B cell (primary cell): ENCODE results near the gene MAP1B. TPM values are rescaled to one million over a fixed set of nuclear protein-coding genes. Genes with fewer than 3 reads are reported as not detected.

Source experiments
- ATAC-seq: fragments of 200-7000 bp; cut with Tn5 transposase; one replicate; pipeline ENCODE4 v1.10.0; 2021; ENCODE audit warnings: low read depth, mild to moderate bottlenecking, moderate number of reproducible peaks, moderate library complexity
- CTCF ChIA-PET: fragments of 350-600 bp; sonication (Branson Sonifier 250); formaldehyde crosslinking; loops from one replicate; lab custom pipeline; 2021; ENCODE audit warnings: antibody characterized with exemption, inconsistent platforms; lab: Charles Lee
- POLR2A ChIA-PET: fragments of 350-600 bp; sonication (Branson Sonifier 250); formaldehyde crosslinking; loops from one replicate; lab custom pipeline; 2021; ENCODE audit warnings: antibody characterized with exemption; lab: Charles Lee
- DNase-seq: peaks from one replicate; pipeline ENCODE4 v3.0.0; 2013
- H2AFZ ChIP-seq: 2 replicates; pipeline ENCODE4 v1.6.1; 2012; ENCODE audit warnings: mild to moderate bottlenecking, low read depth, low read length; ENCODE audit not compliant: insufficient read depth, poor library complexity, severe bottlenecking
- H3K27ac ChIP-seq, 2 donors: 1 replicate in 1 of 2; 2 replicates in 1 of 2; pipeline ENCODE4 v1.5.1; 2012 to 2013; ENCODE audit warnings: low read length in 2 of 2, mild to moderate bottlenecking in 2 of 2, moderate library complexity in 1 of 2
- H3K27me3 ChIP-seq, 4 experiments: fragments of 200-600 bp in 1 of 4; sonication (generic) in 1 of 4; replicated peaks in 1 of 4; 1 replicate in 2 of 4; 2 replicates in 2 of 4; pipeline versions ENCODE4 v1.6.1 to v1.7.0; 2013 to 2016; ENCODE audit warnings: low read length in 3 of 4, mild to moderate bottlenecking in 2 of 4, mixed read lengths in 1 of 4, moderate library complexity in 1 of 4; ENCODE audit not compliant: insufficient read depth in 4 of 4, control insufficient read depth in 3 of 4; ENCODE audit errors: control extremely low read depth in 1 of 4
- H3K36me3 ChIP-seq, 2 experiments: replicated peaks in 1 of 2; 1 replicate in 1 of 2; 2 replicates in 1 of 2; pipeline versions ENCODE4 v1.6.1 to v1.7.1; 2013; ENCODE audit warnings: low read length in 1 of 2; ENCODE audit not compliant: insufficient read depth in 2 of 2, control insufficient read depth in 1 of 2; ENCODE audit errors: control extremely low read depth in 1 of 2, extremely low read depth in 1 of 2
- H3K4me1 ChIP-seq, 2 donors: fragments of 200-600 bp in 1 of 2; sonication (generic) in 1 of 2; 1 replicate in 1 of 2; 2 replicates in 1 of 2; pipeline versions ENCODE4 v1.5.1 to v1.6.1; 2013 to 2017; ENCODE audit warnings: low read length in 2 of 2; ENCODE audit not compliant: control insufficient read depth in 2 of 2, insufficient read depth in 2 of 2
- H3K4me2 ChIP-seq: replicated peaks from 2 replicates; pipeline ENCODE3; 2012; ENCODE audit warnings: mild to moderate bottlenecking, low read depth, low read length; ENCODE audit not compliant: poor library complexity, severe bottlenecking
- H3K4me3 ChIP-seq, 5 experiments: fragments of 200-600 bp in 1 of 5; sonication (generic) in 1 of 5; 1 replicate in 3 of 5; 2 replicates in 2 of 5; pipeline versions ENCODE4 v1.5.1 to v1.7.0; 2011 to 2016; ENCODE audit warnings: low read length in 4 of 5, mild to moderate bottlenecking in 4 of 5, low read depth in 2 of 5, control low read depth in 1 of 5, moderate library complexity in 1 of 5; ENCODE audit not compliant: insufficient read depth in 1 of 5; ENCODE audit errors: control extremely low read depth in 1 of 5, extremely low read depth in 1 of 5
- H3K79me2 ChIP-seq: fragments of 200-600 bp; sonication (generic); one replicate; pipeline ENCODE4 v1.6.0; 2016; ENCODE audit warnings: low read length; ENCODE audit not compliant: control insufficient read depth, insufficient read depth
- H3K9ac ChIP-seq: fragments of 200-600 bp; sonication (generic); 2 replicates; pipeline ENCODE4 v1.6.1; 2017; ENCODE audit warnings: mild to moderate bottlenecking, low read length, moderate library complexity
- H3K9me3 ChIP-seq, 3 donors: one replicate each; pipeline versions ENCODE4 v1.6.1 to v1.7.1; 2013; ENCODE audit warnings: low read length in 2 of 3; ENCODE audit not compliant: control insufficient read depth in 2 of 3, insufficient read depth in 1 of 3; ENCODE audit errors: control extremely low read depth in 1 of 3
- H4K20me1 ChIP-seq: 2 replicates; pipeline ENCODE4 v1.6.0; 2012; ENCODE audit warnings: mild to moderate bottlenecking, low read length; ENCODE audit not compliant: insufficient read depth, control insufficient read depth, poor library complexity, severe bottlenecking
- H3K27ac Mint-ChIP-seq: one replicate; pipeline ENCODE4 v1.8.0; 2021; ENCODE audit warnings: mixed read lengths
- H3K27me3 Mint-ChIP-seq: one replicate; pipeline ENCODE4 v1.8.0; 2021; ENCODE audit warnings: mixed read lengths
- H3K4me1 Mint-ChIP-seq: one replicate; pipeline ENCODE4 v1.8.0; 2021; ENCODE audit warnings: mixed read lengths
- H3K4me3 Mint-ChIP-seq: one replicate; pipeline ENCODE4 v1.8.0; 2021; ENCODE audit warnings: mixed read lengths
- H3K9me3 Mint-ChIP-seq: one replicate; pipeline ENCODE4 v1.8.0; 2022; ENCODE audit warnings: mixed read lengths; ENCODE audit not compliant: insufficient read depth
- EZH2 ChIP-seq: IDR thresholded peaks from 2 replicates; pipeline ENCODE4 v1.6.1; 2012; ENCODE audit warnings: borderline replicate concordance, low read depth, mild to moderate bottlenecking, moderate library complexity, low read length; ENCODE audit not compliant: insufficient read depth, poor library complexity, severe bottlenecking
- WGBS: methylation state at CpG from one replicate; pipeline ENCODE4 v1.1.5; 2013; ENCODE audit warnings: missing lambda C conversion rate; ENCODE audit not compliant: insufficient coverage; 5-methylcytosine and 5-hydroxymethylcytosine counted together
- intact Hi-C: fragments of 100-400 bp; cut with micrococcal nuclease; formaldehyde crosslinking; loops from one replicate; pipeline ENCODE4 v1.10.0; 2022
- polyA plus RNA-seq: library from polyadenylated mRNA; depleted of rRNA; stranded (reverse); fragments of >200 nt; gene quantifications from 2 replicates; pipeline ENCODE4 v1.2.3, GENCODE V29; 2012
- total RNA-seq, 2 donors: library from RNA; stranded (reverse); fragments of 120-200 nt in 1 of 2; gene quantifications; 1 replicate in 1 of 2; 2 replicates in 1 of 2; pipeline versions ENCODE4 v1.2.3 to v1.2.4, GENCODE V29; 2013 to 2022
- TF ChIP-seq, protein P1 (sequence below): fragments of 200-600 bp; IDR thresholded peaks from one replicate; pipeline ENCODE4 v1.8.0; 2022; ENCODE audit warnings: antibody characterized with exemption, mild to moderate bottlenecking

The MAP1B gene
- total and polyA plus RNA-seq, 2 donors (not counting 1 experiment from before 2014, with no cell fraction given): 0.15 TPM; not detected in 1

DNA sequence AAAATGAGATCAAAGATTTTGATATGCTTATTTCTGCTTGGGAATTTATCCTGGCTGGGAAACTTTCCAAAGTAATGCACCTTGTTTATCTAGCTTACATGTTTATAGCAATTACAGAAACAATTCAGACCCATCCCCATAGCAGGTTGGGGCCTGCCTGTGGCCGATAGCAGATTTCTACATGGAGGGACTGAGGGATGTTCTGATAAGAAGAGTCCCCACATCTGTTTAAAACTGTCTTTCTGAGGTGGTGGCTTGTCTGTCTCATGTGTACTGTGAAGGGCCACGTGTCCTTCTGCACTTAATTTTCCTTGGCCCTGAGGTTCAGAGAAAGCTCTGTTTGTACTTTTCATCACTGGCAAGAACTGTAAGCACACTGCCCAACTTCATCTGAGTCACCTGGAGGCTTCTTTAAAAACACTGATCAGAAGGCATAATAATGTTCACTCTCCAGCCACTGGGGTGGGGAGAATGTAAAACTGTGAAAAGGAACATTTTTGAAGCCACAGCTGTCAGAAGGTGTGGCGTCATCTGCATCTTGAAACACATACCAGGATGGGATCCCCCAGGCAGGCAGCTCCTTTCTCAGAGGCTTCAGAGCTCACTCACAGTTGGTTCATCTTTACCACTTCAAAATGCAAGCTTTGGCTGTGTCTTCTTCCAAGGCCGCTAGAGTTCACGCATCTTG lies 80.3 kb downstream of the MAP1B start:
- intact Hi-C loops: no loop called here
- Histone ChIP-seq H3K4me3 (no peak overlapping the region), H3K4me1 (no peaks in the 10 kb centered on the region), H4K20me1 (no peaks in the 10 kb centered on the region), H3K79me2 (no peaks in the 10 kb centered on the region), H2AFZ (no peak overlapping the region), H3K36me3 (no peaks in the 10 kb centered on the region), H3K9ac (no peak overlapping the region), H3K4me2 (no peak overlapping the region), H3K27me3 (peaks cover 0 to 8% (median 0%) of the 10 kb centered on the region in 4 experiments), H3K27ac (no peak overlapping the region), H3K9me3 (no peaks in the 10 kb centered on the region)
- CTCF ChIA-PET: no interaction called here
- WGBS: 88% methylated on average over 4 of the region's 5 CpGs
- Mint-ChIP-seq H3K4me3 (no peak overlapping the region), H3K9me3 (no peaks in the 10 kb centered on the region), H3K27ac (no peak overlapping the region), H3K27me3 (peaks cover 5% of the 10 kb centered on the region), H3K4me1 (no peaks in the 10 kb centered on the region)
- no peak for ATAC-seq
- POLR2A ChIA-PET: no interaction called here
- no peak for DNase-seq
- TF ChIP-seq, protein P1, sequence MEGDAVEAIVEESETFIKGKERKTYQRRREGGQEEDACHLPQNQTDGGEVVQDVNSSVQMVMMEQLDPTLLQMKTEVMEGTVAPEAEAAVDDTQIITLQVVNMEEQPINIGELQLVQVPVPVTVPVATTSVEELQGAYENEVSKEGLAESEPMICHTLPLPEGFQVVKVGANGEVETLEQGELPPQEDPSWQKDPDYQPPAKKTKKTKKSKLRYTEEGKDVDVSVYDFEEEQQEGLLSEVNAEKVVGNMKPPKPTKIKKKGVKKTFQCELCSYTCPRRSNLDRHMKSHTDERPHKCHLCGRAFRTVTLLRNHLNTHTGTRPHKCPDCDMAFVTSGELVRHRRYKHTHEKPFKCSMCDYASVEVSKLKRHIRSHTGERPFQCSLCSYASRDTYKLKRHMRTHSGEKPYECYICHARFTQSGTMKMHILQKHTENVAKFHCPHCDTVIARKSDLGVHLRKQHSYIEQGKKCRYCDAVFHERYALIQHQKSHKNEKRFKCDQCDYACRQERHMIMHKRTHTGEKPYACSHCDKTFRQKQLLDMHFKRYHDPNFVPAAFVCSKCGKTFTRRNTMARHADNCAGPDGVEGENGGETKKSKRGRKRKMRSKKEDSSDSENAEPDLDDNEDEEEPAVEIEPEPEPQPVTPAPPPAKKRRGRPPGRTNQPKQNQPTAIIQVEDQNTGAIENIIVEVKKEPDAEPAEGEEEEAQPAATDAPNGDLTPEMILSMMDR: no peak
- TF ChIP-seq EZH2: no peak

DNA sequence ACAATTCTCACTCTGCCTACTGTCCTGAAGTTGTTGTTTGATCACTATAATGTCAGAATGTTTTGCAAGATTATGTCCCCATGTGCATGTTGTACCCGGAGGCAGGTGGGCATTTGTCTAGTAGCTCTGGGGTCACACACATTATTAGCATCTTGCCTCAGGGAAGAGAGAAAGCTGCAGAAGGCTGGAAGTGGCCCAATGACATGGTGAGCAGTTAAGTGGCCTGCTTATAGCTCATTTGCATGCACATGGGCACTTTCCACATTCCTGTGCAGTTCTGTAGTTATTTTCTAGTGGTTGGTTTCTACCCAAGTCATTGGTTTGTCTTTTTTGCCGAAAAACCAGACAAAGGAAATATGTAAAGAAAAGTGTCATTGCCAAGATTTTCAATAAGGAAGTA lies 80.9 kb downstream of the MAP1B start:
- no peaks in the 10 kb centered on the region for H3K79me2 ChIP-seq
- no peak overlapping the region for H3K27ac ChIP-seq
- H3K4me1 ChIP-seq: no peaks in the 10 kb centered on the region
- H3K27me3 ChIP-seq: peaks cover 0 to 3% (median 0%) of the 10 kb centered on the region in 4 experiments
- H2AFZ ChIP-seq: no peak overlapping the region
- no peaks in the 10 kb centered on the region for H3K9me3 Mint-ChIP-seq
- H3K9ac ChIP-seq: no peak overlapping the region
- WGBS: no CpG with 5 or more reads among the region's 2 CpGs
- intact Hi-C loops: no loop called here
- ChIA-PET CTCF (no interaction called here), POLR2A (no interaction called here)
- ATAC-seq (no peak), DNase-seq (no peak)
- H3K27me3 Mint-ChIP-seq: peaks cover 3% of the 10 kb centered on the region
- no peaks in the 10 kb centered on the region for H4K20me1 ChIP-seq
- H3K9me3 ChIP-seq: no peaks in the 10 kb centered on the region
- no peak overlapping the region for H3K4me2 ChIP-seq
- no peaks in the 10 kb centered on the region for H3K36me3 ChIP-seq
- H3K4me3 Mint-ChIP-seq: no peak overlapping the region
- H3K4me1 Mint-ChIP-seq: no peaks in the 10 kb centered on the region
- no peak overlapping the region for H3K4me3 ChIP-seq
- no peak for TF ChIP-seq EZH2
- TF ChIP-seq, protein P1: no peak
- no peak overlapping the region for H3K27ac Mint-ChIP-seq
